K562 (cell line): ENCODE results near the gene GABRR1. TPM values are rescaled to one million over a fixed set of nuclear protein-coding genes. Genes with fewer than 3 reads are reported as not detected.

Experiments used
- polyA plus RNA-seq, 8 experiments: library from polyadenylated mRNA; depleted of rRNA in 4 of 8; stranded (reverse) in 5 of 8; unstranded in 3 of 8; fragments of >200 nt; fragmentation: Nextera tagmentation in 2 of 8; fragmentation: Illumina TruSeq in 1 of 8; extraction: Ambion mirVana in 2 of 8; extraction: Trizol in 1 of 8; gene quantifications; 2 replicates each; pipeline versions ENCODE4 v1.2.1 to v1.2.3, GENCODE V29; 2011 to 2014; ENCODE audit warnings: inconsistent platforms in 1 of 8, missing spikeins in 1 of 8
- total RNA-seq, 7 experiments: library from RNA; depleted of rRNA in 6 of 7; stranded (reverse); fragments of >200 nt in 6 of 7; fragmentation: Illumina TruSeq in 2 of 7; extraction: Trizol in 2 of 7; gene quantifications; 2 replicates each; pipeline versions ENCODE4 v1.2.1 to v1.2.3, GENCODE V29; 2011 to 2021; ENCODE audit warnings: low replicate concordance in 1 of 7

GABRR1 gene
- total and polyA plus RNA-seq, 9 of the 15 experiments (the other 6 are each of a cell fraction or from before 2014, with no cell fraction given), result not detected

Other genes with a start within 250 kb of the GABRR1 start
- 5.4 and 6.3 TPM in 2 replicates for gene PNRC1, start 136.6 kb downstream of the GABRR1 start, total RNA-seq (2014; rRNA removed)
- 7.4 and 8.1 TPM in 2 replicates for gene PNRC1, start 136.6 kb downstream of the GABRR1 start, total RNA-seq (2014; rRNA removed; fragmentation: Illumina TruSeq; extraction: Trizol)
- 5.9 and 6.6 TPM in 2 replicates for gene PNRC1, start 136.6 kb downstream of the GABRR1 start, total RNA-seq (2015; rRNA removed; fragmentation: Illumina TruSeq; extraction: Trizol)
- 10.3 and 10.8 TPM in 2 replicates for gene PNRC1, start 136.6 kb downstream of the GABRR1 start, total RNA-seq (2021)
- 7.7 and 9.6 TPM in 2 replicates for gene PNRC1, start 136.6 kb downstream of the GABRR1 start, polyA plus RNA-seq (2011; rRNA removed)
- 6.5 and 6.6 TPM in 2 replicates for gene PNRC1, start 136.6 kb downstream of the GABRR1 start, polyA plus RNA-seq (2014; fragmentation: Illumina TruSeq; extraction: Trizol)
- 1 to 10 TPM; 1.2 to 1.8 TPM for gene PNRC1, start 136.6 kb downstream of the GABRR1 start, polyA plus RNA-seq (2014; fragmentation: Nextera tagmentation; extraction: Ambion mirVana)
- 2.5 and 4.0 TPM in 2 replicates for gene PNRC1, start 136.6 kb downstream of the GABRR1 start, polyA plus RNA-seq (2014; rRNA removed)
- gene SRSF12, start 99.3 kb downstream of the GABRR1 start, total RNA-seq (2014; rRNA removed), result not detected in 2 replicates
- not detected in 2 replicates for gene SRSF12, start 99.3 kb downstream of the GABRR1 start, total RNA-seq (2014; rRNA removed; fragmentation: Illumina TruSeq; extraction: Trizol)
- gene SRSF12, start 99.3 kb downstream of the GABRR1 start, total RNA-seq (2015; rRNA removed; fragmentation: Illumina TruSeq; extraction: Trizol), result not detected in 2 replicates
- not detected in 2 replicates for gene SRSF12, start 99.3 kb downstream of the GABRR1 start, total RNA-seq (2021)
- not detected in 2 replicates for gene SRSF12, start 99.3 kb downstream of the GABRR1 start, polyA plus RNA-seq (2011; rRNA removed)
- not detected in 2 replicates for gene SRSF12, start 99.3 kb downstream of the GABRR1 start, polyA plus RNA-seq (2014; fragmentation: Illumina TruSeq; extraction: Trizol)
- gene SRSF12, start 99.3 kb downstream of the GABRR1 start, polyA plus RNA-seq (2014; fragmentation: Nextera tagmentation; extraction: Ambion mirVana), result not detected
- not detected in 2 replicates for gene SRSF12, start 99.3 kb downstream of the GABRR1 start, polyA plus RNA-seq (2014; rRNA removed)
- 1.1 TPM in 2 replicates for gene PM20D2, start 71.3 kb downstream of the GABRR1 start, total RNA-seq (2014; rRNA removed)
- 1.2 and 1.4 TPM in 2 replicates for gene PM20D2, start 71.3 kb downstream of the GABRR1 start, total RNA-seq (2014; rRNA removed; fragmentation: Illumina TruSeq; extraction: Trizol)
- 0.83 and 0.91 TPM in 2 replicates for gene PM20D2, start 71.3 kb downstream of the GABRR1 start, total RNA-seq (2015; rRNA removed; fragmentation: Illumina TruSeq; extraction: Trizol)
- 1.00 and 1.1 TPM in 2 replicates for gene PM20D2, start 71.3 kb downstream of the GABRR1 start, total RNA-seq (2021)
- gene PM20D2, start 71.3 kb downstream of the GABRR1 start, polyA plus RNA-seq (2011; rRNA removed), result 0.26 and 2.6 TPM in 2 replicates
- 0.78 and 1.2 TPM in 2 replicates for gene PM20D2, start 71.3 kb downstream of the GABRR1 start, polyA plus RNA-seq (2014; fragmentation: Illumina TruSeq; extraction: Trizol)
- under 1 TPM; 0.30 to 0.43 TPM for gene PM20D2, start 71.3 kb downstream of the GABRR1 start, polyA plus RNA-seq (2014; fragmentation: Nextera tagmentation; extraction: Ambion mirVana)
- 0.65 and 0.72 TPM in 2 replicates for gene PM20D2, start 71.3 kb downstream of the GABRR1 start, polyA plus RNA-seq (2014; rRNA removed)
- not detected in 2 replicates for gene GABRR2, start 97.9 kb upstream of the GABRR1 start, total RNA-seq (2014; rRNA removed)
- gene GABRR2, start 97.9 kb upstream of the GABRR1 start, total RNA-seq (2014; rRNA removed; fragmentation: Illumina TruSeq; extraction: Trizol), result not detected in 2 replicates
- gene GABRR2, start 97.9 kb upstream of the GABRR1 start, total RNA-seq (2015; rRNA removed; fragmentation: Illumina TruSeq; extraction: Trizol), result not detected in 2 replicates
- gene GABRR2, start 97.9 kb upstream of the GABRR1 start, total RNA-seq (2021), result not detected in 2 replicates
- 0.10 and 0.18 TPM in 2 replicates for gene GABRR2, start 97.9 kb upstream of the GABRR1 start, polyA plus RNA-seq (2011; rRNA removed)
- 0.13 TPM in 1 of 2 replicates, not detected in the other for gene GABRR2, start 97.9 kb upstream of the GABRR1 start, polyA plus RNA-seq (2014; fragmentation: Illumina TruSeq; extraction: Trizol)
- gene GABRR2, start 97.9 kb upstream of the GABRR1 start, polyA plus RNA-seq (2014; fragmentation: Nextera tagmentation; extraction: Ambion mirVana), result not detected
- 0.09 TPM in 1 of 2 replicates, not detected in the other for gene GABRR2, start 97.9 kb upstream of the GABRR1 start, polyA plus RNA-seq (2014; rRNA removed)
- 19.6 and 19.7 TPM in 2 replicates for gene UBE2J1, start 135.4 kb upstream of the GABRR1 start, total RNA-seq (2014; rRNA removed)
- gene UBE2J1, start 135.4 kb upstream of the GABRR1 start, total RNA-seq (2014; rRNA removed; fragmentation: Illumina TruSeq; extraction: Trizol), result 27.2 and 30.0 TPM in 2 replicates
- gene UBE2J1, start 135.4 kb upstream of the GABRR1 start, total RNA-seq (2015; rRNA removed; fragmentation: Illumina TruSeq; extraction: Trizol), result 25.8 and 28.5 TPM in 2 replicates
- 22.0 and 22.4 TPM in 2 replicates for gene UBE2J1, start 135.4 kb upstream of the GABRR1 start, total RNA-seq (2021)
- gene UBE2J1, start 135.4 kb upstream of the GABRR1 start, polyA plus RNA-seq (2011; rRNA removed), result 25.8 and 32.6 TPM in 2 replicates
- gene UBE2J1, start 135.4 kb upstream of the GABRR1 start, polyA plus RNA-seq (2014; fragmentation: Illumina TruSeq; extraction: Trizol), result 24.6 and 28.9 TPM in 2 replicates
- gene UBE2J1, start 135.4 kb upstream of the GABRR1 start, polyA plus RNA-seq (2014; fragmentation: Nextera tagmentation; extraction: Ambion mirVana), result 10 to 100 TPM; 11.6 to 14.9 TPM
- gene UBE2J1, start 135.4 kb upstream of the GABRR1 start, polyA plus RNA-seq (2014; rRNA removed), result 18.8 and 20.6 TPM in 2 replicates
- gene RRAGD, start 194.9 kb upstream of the GABRR1 start, total RNA-seq (2014; rRNA removed), result not detected in 2 replicates
- not detected in 2 replicates for gene RRAGD, start 194.9 kb upstream of the GABRR1 start, total RNA-seq (2014; rRNA removed; fragmentation: Illumina TruSeq; extraction: Trizol)
- gene RRAGD, start 194.9 kb upstream of the GABRR1 start, total RNA-seq (2015; rRNA removed; fragmentation: Illumina TruSeq; extraction: Trizol), result 0.07 TPM in 1 of 2 replicates, not detected in the other
- gene RRAGD, start 194.9 kb upstream of the GABRR1 start, total RNA-seq (2021), result 0.04 TPM in 1 of 2 replicates, not detected in the other
- gene RRAGD, start 194.9 kb upstream of the GABRR1 start, polyA plus RNA-seq (2011; rRNA removed), result 0.03 and 0.24 TPM in 2 replicates
- gene RRAGD, start 194.9 kb upstream of the GABRR1 start, polyA plus RNA-seq (2014; fragmentation: Illumina TruSeq; extraction: Trizol), result not detected in 2 replicates
- gene RRAGD, start 194.9 kb upstream of the GABRR1 start, polyA plus RNA-seq (2014; fragmentation: Nextera tagmentation; extraction: Ambion mirVana), result not detected
- not detected in 2 replicates for gene RRAGD, start 194.9 kb upstream of the GABRR1 start, polyA plus RNA-seq (2014; rRNA removed)
- gene ANKRD6, start 215.8 kb upstream of the GABRR1 start, total RNA-seq (2014; rRNA removed), result not detected in 2 replicates
- gene ANKRD6, start 215.8 kb upstream of the GABRR1 start, total RNA-seq (2014; rRNA removed; fragmentation: Illumina TruSeq; extraction: Trizol), result 0.22 TPM in 1 of 2 replicates, not detected in the other
- gene ANKRD6, start 215.8 kb upstream of the GABRR1 start, total RNA-seq (2015; rRNA removed; fragmentation: Illumina TruSeq; extraction: Trizol), result not detected in 2 replicates
- 0.13 TPM in 1 of 2 replicates, not detected in the other for gene ANKRD6, start 215.8 kb upstream of the GABRR1 start, total RNA-seq (2021)
- 0.08 and 0.23 TPM in 2 replicates for gene ANKRD6, start 215.8 kb upstream of the GABRR1 start, polyA plus RNA-seq (2011; rRNA removed)
- not detected in 2 replicates for gene ANKRD6, start 215.8 kb upstream of the GABRR1 start, polyA plus RNA-seq (2014; fragmentation: Illumina TruSeq; extraction: Trizol)
- under 1 TPM; 0.04 TPM for gene ANKRD6, start 215.8 kb upstream of the GABRR1 start, polyA plus RNA-seq (2014; fragmentation: Nextera tagmentation; extraction: Ambion mirVana)
- 1.3 TPM in 1 of 2 replicates, not detected in the other for gene ANKRD6, start 215.8 kb upstream of the GABRR1 start, polyA plus RNA-seq (2014; rRNA removed)